ENCODE data around the gene PDE6B. TPM values are rescaled to one million over a fixed set of nuclear protein-coding genes. Genes with fewer than 3 reads are reported as not detected.

The PDE6B gene
- total RNA-seq, 1 donor from 2014 or later: 4.2 TPM

DNA sequence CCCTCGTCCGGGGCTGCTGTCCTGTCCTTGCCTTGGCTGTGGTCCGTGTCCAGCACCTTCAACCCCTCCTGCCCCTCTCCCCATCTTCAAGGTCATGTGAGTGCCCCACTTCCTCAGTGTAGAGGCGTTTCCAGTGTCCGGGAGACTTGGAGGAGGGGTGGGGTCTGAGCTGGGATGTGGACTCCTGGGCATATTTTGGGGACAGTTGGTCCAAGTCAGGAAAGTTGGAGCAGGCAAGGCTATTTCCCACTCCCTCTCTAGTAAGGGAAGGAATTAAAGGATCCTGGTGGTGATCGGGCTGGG lies 83.2 kb downstream of the PDE6B start:
- Histone ChIP-seq H3K4me1 (peaks cover 48% of the 10 kb centered on the region), H3K36me3 (no peaks in the 10 kb centered on the region), H3K27me3 (no peaks in the 10 kb centered on the region), H3K9me3 (no peaks in the 10 kb centered on the region), H3K4me3 (no peak overlapping the region), H3K27ac (no peak overlapping the region)
- intact Hi-C loops (cut with DNase I): no loop called here
- no peak for DNase-seq (ENCODE audit: extremely low spot score in 2 of 2)
- TF ChIP-seq POLR2A (IDR thresholded peaks at IDR 0.05) (no peak), POLR2AphosphoS5 (IDR thresholded peaks at IDR 0.05; ENCODE audit: insufficient read depth in 1 of 2, low read depth in 1 of 2) (no peak)

DNA sequence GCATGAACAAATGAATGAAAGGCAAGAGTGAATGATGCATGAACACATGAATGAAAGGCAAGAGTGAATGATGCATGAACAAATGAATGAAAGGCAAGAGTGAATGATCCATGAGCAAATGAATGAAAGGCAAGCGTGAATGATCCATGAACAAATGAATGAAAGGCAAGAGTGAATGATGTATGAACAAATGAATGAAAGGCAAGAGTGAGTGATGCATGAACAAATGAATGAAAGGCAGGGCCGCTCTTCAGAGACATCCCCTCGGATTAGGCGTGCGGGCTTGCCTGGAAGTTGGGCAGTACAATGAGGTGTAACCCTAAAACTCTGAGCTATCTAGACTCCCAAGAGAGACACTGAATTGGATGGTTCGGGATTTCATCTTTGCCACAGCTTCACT lies 84.0 kb downstream of the PDE6B start:
- TF ChIP-seq POLR2AphosphoS5 (IDR thresholded peaks at IDR 0.05; ENCODE audit: insufficient read depth in 1 of 2, low read depth in 1 of 2) (no peak), POLR2A (IDR thresholded peaks at IDR 0.05) (no peak)
- TF ChIP-seq, protein P1, sequence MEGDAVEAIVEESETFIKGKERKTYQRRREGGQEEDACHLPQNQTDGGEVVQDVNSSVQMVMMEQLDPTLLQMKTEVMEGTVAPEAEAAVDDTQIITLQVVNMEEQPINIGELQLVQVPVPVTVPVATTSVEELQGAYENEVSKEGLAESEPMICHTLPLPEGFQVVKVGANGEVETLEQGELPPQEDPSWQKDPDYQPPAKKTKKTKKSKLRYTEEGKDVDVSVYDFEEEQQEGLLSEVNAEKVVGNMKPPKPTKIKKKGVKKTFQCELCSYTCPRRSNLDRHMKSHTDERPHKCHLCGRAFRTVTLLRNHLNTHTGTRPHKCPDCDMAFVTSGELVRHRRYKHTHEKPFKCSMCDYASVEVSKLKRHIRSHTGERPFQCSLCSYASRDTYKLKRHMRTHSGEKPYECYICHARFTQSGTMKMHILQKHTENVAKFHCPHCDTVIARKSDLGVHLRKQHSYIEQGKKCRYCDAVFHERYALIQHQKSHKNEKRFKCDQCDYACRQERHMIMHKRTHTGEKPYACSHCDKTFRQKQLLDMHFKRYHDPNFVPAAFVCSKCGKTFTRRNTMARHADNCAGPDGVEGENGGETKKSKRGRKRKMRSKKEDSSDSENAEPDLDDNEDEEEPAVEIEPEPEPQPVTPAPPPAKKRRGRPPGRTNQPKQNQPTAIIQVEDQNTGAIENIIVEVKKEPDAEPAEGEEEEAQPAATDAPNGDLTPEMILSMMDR (IDR thresholded peaks at IDR 0.05): no peak
- Histone ChIP-seq H3K27me3 (no peaks in the 10 kb centered on the region), H3K27ac (no peak overlapping the region), H3K36me3 (no peaks in the 10 kb centered on the region), H3K9me3 (no peaks in the 10 kb centered on the region), H3K4me3 (no peak overlapping the region), H3K4me1 (peaks cover 48% of the 10 kb centered on the region)
- DNase-seq (ENCODE audit: extremely low spot score in 2 of 2): no peak
- intact Hi-C loops (cut with DNase I): no loop called here

DNA sequence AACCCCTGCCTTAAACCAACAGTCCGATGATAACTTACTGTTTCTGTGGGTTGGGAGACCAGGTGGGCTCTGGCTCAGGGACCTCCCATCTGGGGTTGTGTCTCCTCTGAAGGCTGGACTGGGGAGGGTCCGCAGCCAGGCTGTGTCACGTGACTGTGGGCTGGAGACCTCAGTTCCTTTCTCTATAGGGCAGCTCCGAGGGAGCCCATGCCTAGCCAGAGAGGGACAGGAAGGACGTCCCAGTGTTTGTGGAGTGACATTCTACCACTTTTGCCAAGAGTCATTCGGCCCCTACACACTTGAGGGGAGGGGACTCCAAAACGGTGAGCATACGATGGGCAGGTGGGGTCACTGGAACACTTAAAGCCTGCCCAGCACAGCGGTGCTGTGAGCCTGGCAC lies 84.7 kb downstream of the PDE6B start:
- TF ChIP-seq POLR2A (IDR thresholded peaks at IDR 0.05) (no peak), POLR2AphosphoS5 (IDR thresholded peaks at IDR 0.05; ENCODE audit: insufficient read depth in 1 of 2, low read depth in 1 of 2) (no peak)
- TF ChIP-seq, protein P1 (IDR thresholded peaks at IDR 0.05): no peak
- Histone ChIP-seq H3K9me3 (no peaks in the 10 kb centered on the region), H3K36me3 (no peaks in the 10 kb centered on the region), H3K27me3 (no peaks in the 10 kb centered on the region), H3K4me3 (no peak overlapping the region), H3K27ac (no peak overlapping the region), H3K4me1 (peaks cover 45% of the 10 kb centered on the region)
- no peak for DNase-seq (ENCODE audit: extremely low spot score in 2 of 2)
- intact Hi-C loops (cut with DNase I): no loop called here

DNA sequence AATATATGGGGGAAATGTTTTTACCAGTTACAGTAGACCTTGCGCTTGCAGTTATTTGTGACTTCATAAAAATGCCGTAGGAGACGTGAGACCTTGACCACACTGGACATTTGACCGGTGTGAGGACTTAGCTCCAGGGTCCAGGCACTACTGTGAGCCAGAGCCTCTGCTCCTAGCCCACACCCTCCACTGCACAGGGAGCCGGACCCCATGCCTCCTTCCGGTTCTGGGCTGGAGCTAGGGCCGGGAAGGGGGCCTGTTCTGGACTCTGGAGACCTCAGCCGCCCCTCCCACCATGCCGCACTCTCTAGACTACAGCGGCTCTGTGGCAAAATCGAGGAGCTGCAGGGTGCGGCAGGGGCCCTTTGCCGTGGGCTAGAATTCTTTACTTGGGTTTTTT lies 85.5 kb downstream of the PDE6B start:
- intact Hi-C loops (cut with DNase I): no loop called here
- no peak for DNase-seq (ENCODE audit: extremely low spot score in 2 of 2)
- H3K9me3 ChIP-seq: no peaks in the 10 kb centered on the region
- no peaks in the 10 kb centered on the region for H3K27me3 ChIP-seq
- H3K4me1 ChIP-seq: peaks cover 43% of the 10 kb centered on the region
- no peak overlapping the region for H3K27ac ChIP-seq
- H3K4me3 ChIP-seq: no peak overlapping the region
- no peak for TF ChIP-seq POLR2AphosphoS5 (IDR thresholded peaks at IDR 0.05; ENCODE audit: insufficient read depth in 1 of 2, low read depth in 1 of 2)
- TF ChIP-seq, protein P1 (IDR thresholded peaks at IDR 0.05): no peak
- TF ChIP-seq POLR2A (IDR thresholded peaks at IDR 0.05): no peak
- H3K36me3 ChIP-seq: no peaks in the 10 kb centered on the region

DNA sequence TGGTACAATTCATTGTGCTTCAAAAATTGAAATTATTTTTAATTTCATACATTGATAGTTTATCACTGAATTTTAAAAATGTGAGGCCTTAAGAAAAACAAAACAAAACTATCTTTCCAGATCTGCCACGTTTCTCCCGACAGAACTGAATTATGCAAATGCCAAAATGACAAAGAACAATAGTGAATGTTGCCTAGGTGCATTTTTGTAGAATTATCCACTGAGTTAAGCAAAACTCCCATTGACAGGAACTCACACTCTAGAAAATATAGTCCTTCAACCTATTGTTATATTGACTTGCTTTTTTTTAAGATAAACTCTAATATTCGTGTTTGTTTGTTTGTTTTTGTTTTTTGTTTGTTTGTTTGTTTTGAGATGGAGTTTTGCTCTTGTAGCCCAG lies 86.7 kb downstream of the PDE6B start:
- intact Hi-C loops (cut with DNase I): no loop called here
- no peak overlapping the region for H3K27ac ChIP-seq
- no peak overlapping the region for H3K4me3 ChIP-seq
- peaks cover 34% of the 10 kb centered on the region for H3K4me1 ChIP-seq
- no peak for DNase-seq (ENCODE audit: extremely low spot score in 2 of 2)
- H3K36me3 ChIP-seq: no peaks in the 10 kb centered on the region
- no peaks in the 10 kb centered on the region for H3K27me3 ChIP-seq
- TF ChIP-seq POLR2A (IDR thresholded peaks at IDR 0.05) (no peak), POLR2AphosphoS5 (IDR thresholded peaks at IDR 0.05; ENCODE audit: insufficient read depth in 1 of 2, low read depth in 1 of 2) (no peak)
- TF ChIP-seq, protein P1 (IDR thresholded peaks at IDR 0.05): no peak
- H3K9me3 ChIP-seq: no peaks in the 10 kb centered on the region
